ENCODE results near the gene LRP5.
"Not testable (repeated sequence)": the region's sequence is repeated elsewhere in the genome, so short reads cannot be mapped to it uniquely, and the experiment has no call there.

Gene LRP5

DNA sequence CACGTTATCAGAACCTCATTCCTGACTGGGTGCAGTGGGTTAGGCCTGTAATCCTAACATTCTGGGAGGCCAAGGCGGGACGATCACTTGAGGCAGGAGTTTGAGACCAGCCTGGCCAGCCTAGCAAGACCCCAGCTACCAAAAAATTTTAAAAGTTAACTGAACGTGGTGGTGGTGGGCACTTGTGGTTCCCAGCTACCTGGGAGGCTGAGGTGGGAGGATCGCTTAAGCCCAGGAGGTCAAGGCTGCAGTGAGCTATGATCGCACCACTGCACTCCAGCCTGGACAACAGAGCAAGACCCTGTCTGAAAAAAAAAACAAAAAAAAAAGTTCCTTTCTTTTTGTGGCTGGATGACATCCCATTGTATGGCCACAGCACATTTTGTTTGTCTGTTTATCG is 80.4 kb downstream of the LRP5 start:
- DNase-seq (ENCODE audit: low read depth) = no peak

- DNase-seq (ENCODE audit: low read depth) = no peak
Measured at GRCh38 chr11:68396516-68396915, 84.1 kb downstream of the LRP5 start.

DNA sequence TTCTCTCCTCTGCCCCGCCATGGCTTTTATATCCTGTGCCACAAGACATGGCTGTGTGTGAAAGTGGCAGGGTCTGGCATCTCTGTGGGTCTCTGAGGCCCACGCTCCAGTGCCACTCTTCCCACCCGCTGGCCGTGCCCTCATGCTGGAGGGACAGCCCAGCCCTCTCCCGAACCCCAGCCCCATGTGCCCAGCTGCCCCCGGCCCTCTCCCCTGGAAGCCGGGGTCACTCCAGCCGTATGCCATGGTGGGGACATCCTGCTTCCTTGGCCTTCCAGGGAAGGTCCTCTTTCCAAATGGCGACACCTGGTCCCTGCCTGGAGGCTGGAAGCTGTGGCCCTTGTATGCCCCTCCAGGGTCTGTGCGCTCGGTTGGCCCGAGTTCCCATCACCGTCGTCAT is 84.9 kb downstream of the LRP5 start:
- no peak for DNase-seq (ENCODE audit: low read depth)

DNA sequence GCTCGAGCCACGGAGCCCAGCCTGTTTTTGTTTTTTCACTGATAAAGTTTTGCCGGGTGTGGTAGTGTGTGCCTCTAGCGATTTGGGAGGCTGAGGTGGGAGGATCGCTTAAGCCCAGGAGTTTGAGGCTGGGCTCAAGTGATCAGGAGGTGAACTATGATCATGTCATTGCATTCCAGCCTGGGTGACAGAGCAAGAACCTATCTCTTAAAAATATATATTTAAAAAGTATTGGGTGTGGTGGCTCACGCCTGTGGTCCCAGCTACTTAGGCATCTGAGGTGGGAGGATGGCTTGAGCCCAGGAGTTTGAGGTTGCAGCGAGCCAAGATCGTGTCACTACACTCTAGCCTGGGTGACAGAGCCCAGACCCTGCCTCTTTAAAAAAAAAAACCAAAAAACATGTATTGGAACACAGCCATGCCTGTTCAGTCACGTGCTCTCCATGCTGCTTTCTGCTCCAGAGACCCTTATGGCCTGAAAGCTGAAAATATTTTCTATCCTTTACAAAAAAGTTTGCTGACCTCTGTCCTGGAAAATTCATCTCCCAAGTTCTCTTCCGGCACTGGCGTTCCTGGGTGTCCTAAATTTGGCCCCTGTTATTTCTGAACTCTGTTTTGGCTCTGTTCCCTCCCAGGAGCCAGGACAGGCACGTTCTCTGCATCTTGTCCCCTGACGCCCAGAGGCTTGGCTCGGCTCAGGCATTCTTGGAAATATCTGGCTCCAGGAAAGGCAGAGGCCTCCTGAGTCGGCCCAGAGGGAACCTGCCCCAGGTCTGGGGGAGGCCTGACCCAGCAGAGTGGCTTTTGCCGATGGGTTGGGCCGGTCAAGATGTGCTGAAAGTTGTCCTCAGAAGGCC is 86.8 kb downstream of the LRP5 start:
- DNase-seq (ENCODE audit: low read depth) = no peak

GRCh38 chr11:68399916-68400315 is 87.5 kb downstream of the LRP5 start:
- no peak for DNase-seq (ENCODE audit: low read depth)

DNA sequence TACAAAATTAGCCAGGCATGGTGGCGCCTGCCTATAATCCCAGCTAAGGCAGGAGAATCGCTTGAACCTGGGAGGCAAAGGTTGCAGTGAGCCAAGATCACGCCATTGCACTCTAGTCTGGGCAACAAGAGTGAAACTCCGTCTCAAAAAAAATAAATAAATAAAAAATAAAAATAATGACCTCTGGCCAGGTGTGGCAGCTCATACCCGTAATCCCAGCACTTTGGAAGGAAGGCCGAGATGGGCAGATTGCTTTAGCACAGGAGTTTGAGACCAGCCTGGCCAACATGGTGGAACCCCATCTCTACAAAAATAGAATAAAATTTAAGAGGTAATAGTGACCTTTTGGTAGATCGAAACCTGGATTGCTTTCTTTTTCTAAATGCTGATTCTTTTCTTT is 88.2 kb downstream of the LRP5 start:
- DNase-seq (ENCODE audit: low read depth) = not testable (repeated sequence)

DNA sequence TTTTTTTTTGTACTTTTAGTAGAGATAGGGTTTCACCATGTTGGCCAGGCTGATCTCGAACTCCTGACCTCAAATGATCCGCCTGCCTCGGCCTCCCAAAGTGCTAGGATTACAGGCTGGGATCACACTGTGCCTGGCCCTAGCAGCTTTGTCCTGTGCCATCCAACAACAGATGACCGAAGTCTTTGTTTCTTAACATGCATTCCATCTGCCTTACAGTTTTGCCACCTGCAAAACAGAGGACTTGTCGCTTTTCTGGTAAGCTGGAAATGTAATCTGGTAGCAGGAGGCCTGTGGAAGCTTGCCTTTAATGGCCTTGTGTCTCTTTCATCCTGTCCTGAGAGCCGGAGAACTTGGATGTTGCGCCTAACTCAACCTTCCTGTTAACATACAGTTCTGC is 89.5 kb downstream of the LRP5 start:
- DNase-seq (ENCODE audit: low read depth) = no peak

- no peak for DNase-seq (ENCODE audit: low read depth)
Measured at GRCh38 chr11:68402355-68403031, 90.1 kb downstream of the LRP5 start.

DNA sequence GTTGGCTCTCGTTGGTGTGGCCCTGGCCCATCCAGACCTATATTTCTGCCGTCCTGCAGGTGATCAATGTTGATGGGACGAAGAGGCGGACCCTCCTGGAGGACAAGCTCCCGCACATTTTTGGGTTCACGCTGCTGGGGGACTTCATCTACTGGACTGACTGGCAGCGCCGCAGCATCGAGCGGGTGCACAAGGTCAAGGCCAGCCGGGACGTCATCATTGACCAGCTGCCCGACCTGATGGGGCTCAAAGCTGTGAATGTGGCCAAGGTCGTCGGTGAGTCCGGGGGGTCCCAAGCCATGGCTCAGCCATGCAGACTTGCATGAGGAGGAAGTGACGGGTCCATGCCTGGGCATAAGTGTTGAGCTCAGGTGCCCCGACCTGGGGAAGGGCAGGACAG is 91.0 kb downstream of the LRP5 start:
- no peak for DNase-seq (ENCODE audit: low read depth)

- no peak for DNase-seq (ENCODE audit: low read depth)
Measured at GRCh38 chr11:68403831-68404230, 91.4 kb downstream of the LRP5 start.

- DNase-seq (ENCODE audit: low read depth) = no peak
Measured at GRCh38 chr11:68406324-68407313, 94.2 kb downstream of the LRP5 start.

GRCh38 chr11:68408512-68408911 is 96.1 kb downstream of the LRP5 start:
- DNase-seq (ENCODE audit: low read depth) = no peak

- DNase-seq (ENCODE audit: low read depth) = no peak
Measured at GRCh38 chr11:68409748-68410344, 97.5 kb downstream of the LRP5 start.

GRCh38 chr11:68411501-68411991 is 99.2 kb downstream of the LRP5 start:
- DNase-seq (ENCODE audit: low read depth) = no peak

- DNase-seq (ENCODE audit: low read depth) = peak; percentile 10
Measured at GRCh38 chr11:68412593-68413475, 100.4 kb downstream of the LRP5 start.

- no peak for DNase-seq (ENCODE audit: low read depth)
Measured at GRCh38 chr11:68413591-68413999, 101.2 kb downstream of the LRP5 start.

DNA sequence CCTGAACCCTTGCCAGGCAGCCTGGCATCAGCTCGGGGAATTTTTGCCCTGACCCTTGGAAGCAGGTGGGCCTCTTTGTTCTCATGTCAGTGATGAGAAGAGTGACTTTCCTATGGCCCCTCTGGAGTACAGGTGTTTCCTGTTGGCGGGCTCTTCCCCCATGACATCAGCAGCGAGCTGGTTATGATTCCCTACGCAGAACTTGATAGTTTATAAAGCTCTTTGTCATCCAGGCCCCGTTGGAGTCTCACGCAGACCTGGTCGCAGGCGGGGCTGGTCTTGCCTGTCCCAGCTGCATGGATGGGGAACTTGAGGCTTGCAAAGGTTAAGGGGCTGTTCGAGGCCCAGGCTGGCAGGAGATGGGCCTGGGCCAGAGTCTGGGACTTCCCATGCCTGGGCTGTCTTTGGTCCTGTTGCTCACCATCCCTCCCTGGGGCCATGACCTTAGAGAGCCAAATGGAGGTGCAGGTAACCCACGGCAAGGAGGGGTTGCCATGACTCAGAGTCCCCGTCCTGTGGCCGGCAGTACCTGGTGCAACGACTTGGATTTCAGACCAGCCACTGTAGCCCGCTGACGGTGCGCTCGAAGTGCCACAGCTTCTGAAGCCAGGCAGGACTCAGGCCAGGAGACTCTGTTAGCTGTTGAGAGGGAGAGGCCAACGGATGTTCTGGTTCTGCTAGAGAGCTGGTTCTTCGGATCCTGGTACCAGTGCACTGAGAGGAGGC is 102.3 kb downstream of the LRP5 start:
- DNase-seq (ENCODE audit: low read depth) = no peak

DNA sequence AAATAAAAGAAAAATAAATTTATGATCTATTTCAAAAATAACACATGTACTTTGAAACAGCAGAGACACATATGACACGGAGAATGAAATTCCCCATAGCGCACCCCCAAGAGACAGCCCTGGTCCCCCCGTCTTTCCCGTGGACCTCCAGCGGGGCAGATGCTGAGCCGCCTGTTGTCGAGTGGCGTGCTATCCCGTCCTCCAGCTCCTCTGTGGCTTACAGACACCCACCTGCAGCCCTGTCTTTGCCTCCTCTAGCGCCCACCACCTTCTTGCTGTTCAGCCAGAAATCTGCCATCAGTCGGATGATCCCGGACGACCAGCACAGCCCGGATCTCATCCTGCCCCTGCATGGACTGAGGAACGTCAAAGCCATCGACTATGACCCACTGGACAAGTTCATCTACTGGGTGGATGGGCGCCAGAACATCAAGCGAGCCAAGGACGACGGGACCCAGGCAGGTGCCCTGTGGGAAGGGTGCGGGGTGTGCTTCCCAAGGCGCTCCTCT is 103.7 kb downstream of the LRP5 start:
- no peak for DNase-seq (ENCODE audit: low read depth)

- DNase-seq (ENCODE audit: low read depth) = no peak
Measured at GRCh38 chr11:68418648-68419047, 106.3 kb downstream of the LRP5 start.

DNA sequence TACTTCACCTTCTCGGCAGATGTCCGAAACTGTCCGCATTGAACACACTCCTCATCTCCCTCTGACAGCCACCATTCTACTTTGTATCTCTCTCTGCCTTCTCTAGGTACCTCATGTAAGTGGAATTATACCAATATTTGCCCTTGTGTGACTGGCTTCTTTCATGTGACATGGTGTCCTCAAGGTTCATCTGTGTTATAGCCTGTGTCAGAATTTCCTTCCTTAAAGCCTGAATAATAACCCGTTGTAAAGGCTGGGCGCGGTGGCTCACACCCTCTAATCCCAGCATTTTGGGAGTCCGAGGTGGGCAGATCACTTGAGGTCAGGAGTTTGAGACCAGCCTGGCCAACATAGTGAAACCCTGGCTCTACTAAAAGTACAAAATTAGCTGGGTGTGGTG is 107.8 kb downstream of the LRP5 start:
- no peak for DNase-seq (ENCODE audit: low read depth)
